ENCODE data around the gene PROX1.

The PROX1 gene

GRCh38 chr1:214002472-214002871, 14.7 kb downstream of the PROX1 start:
- DNase-seq = peak; percentile 94

GRCh38 chr1:214003233-214003632, 15.5 kb downstream of the PROX1 start:
- DNase-seq = peak; percentile 74

GRCh38 chr1:214004014-214004413, 16.2 kb downstream of the PROX1 start:
- DNase-seq = no peak

- DNase-seq = no peak
Observed at GRCh38 chr1:214004795-214005194, 17.0 kb downstream of the PROX1 start.

- DNase-seq = no peak
Observed at GRCh38 chr1:214005708-214006107, 17.9 kb downstream of the PROX1 start.

- DNase-seq = no peak
Observed at GRCh38 chr1:214006845-214007244, 19.1 kb downstream of the PROX1 start.

GRCh38 chr1:214008347-214008746, 20.6 kb downstream of the PROX1 start:
- DNase-seq = no peak

GRCh38 chr1:214008791-214009422, 21.1 kb downstream of the PROX1 start:
- no peak for DNase-seq

GRCh38 chr1:214009423-214010196, 21.8 kb downstream of the PROX1 start:
- DNase-seq = no peak

- DNase-seq = no peak
Observed at GRCh38 chr1:214010197-214010573, 22.4 kb downstream of the PROX1 start.

GRCh38 chr1:214010717-214011116, 22.9 kb downstream of the PROX1 start:
- DNase-seq = no peak

GRCh38 chr1:214012418-214012817, 24.6 kb downstream of the PROX1 start:
- DNase-seq = no peak

GRCh38 chr1:214013614-214014377, 26.0 kb downstream of the PROX1 start:
- DNase-seq = no peak

- DNase-seq = no peak
Observed at GRCh38 chr1:214014730-214015129, 27.0 kb downstream of the PROX1 start.

- no peak for DNase-seq
Observed at GRCh38 chr1:214017191-214017982, 29.6 kb downstream of the PROX1 start.

GRCh38 chr1:214018386-214019268, 30.9 kb downstream of the PROX1 start:
- no peak for DNase-seq

GRCh38 chr1:214019499-214019898, 31.7 kb downstream of the PROX1 start:
- DNase-seq = peak; percentile 33

- no peak for DNase-seq
Observed at GRCh38 chr1:214021321-214021720, 33.5 kb downstream of the PROX1 start.

GRCh38 chr1:214022229-214022791, 34.5 kb downstream of the PROX1 start:
- no peak for DNase-seq

- no peak for DNase-seq
Observed at GRCh38 chr1:214022810-214023425, 35.1 kb downstream of the PROX1 start.

- DNase-seq = no peak
Observed at GRCh38 chr1:214026985-214027384, 39.2 kb downstream of the PROX1 start.
